Fibroblast of the aortic adventitia (primary cell): Measurements from ENCODE around the gene WDR1. TPM values are rescaled to one million over a fixed set of nuclear protein-coding genes. Genes with fewer than 3 reads are reported as not detected.

ENCODE experiments used
- DNase-seq: peaks from one replicate; pipeline ENCODE4 v3.0.0-alpha.2; 2010; ENCODE audit warnings: low read depth
- H3K4me3 ChIP-seq: 2 replicates; pipeline ENCODE4 v1.5.1; 2011; ENCODE audit warnings: low read depth, mild to moderate bottlenecking, control low read depth, low read length, moderate library complexity
- total RNA-seq: library from RNA; depleted of rRNA; stranded (reverse); fragments of >200 nt; gene quantifications from 2 replicates; pipeline ENCODE4 v1.2.3, GENCODE V29; 2012; ENCODE audit warnings: low replicate concordance
- TF ChIP-seq, protein P1 (sequence below): IDR thresholded peaks from 2 replicates; pipeline ENCODE4 v1.5.1; 2011; ENCODE audit warnings: mild to moderate bottlenecking, low read length, control low read depth, inconsistent platforms; ENCODE audit not compliant: insufficient read depth

Gene WDR1
- total RNA-seq, 1 donor = 228 TPM

DNA sequence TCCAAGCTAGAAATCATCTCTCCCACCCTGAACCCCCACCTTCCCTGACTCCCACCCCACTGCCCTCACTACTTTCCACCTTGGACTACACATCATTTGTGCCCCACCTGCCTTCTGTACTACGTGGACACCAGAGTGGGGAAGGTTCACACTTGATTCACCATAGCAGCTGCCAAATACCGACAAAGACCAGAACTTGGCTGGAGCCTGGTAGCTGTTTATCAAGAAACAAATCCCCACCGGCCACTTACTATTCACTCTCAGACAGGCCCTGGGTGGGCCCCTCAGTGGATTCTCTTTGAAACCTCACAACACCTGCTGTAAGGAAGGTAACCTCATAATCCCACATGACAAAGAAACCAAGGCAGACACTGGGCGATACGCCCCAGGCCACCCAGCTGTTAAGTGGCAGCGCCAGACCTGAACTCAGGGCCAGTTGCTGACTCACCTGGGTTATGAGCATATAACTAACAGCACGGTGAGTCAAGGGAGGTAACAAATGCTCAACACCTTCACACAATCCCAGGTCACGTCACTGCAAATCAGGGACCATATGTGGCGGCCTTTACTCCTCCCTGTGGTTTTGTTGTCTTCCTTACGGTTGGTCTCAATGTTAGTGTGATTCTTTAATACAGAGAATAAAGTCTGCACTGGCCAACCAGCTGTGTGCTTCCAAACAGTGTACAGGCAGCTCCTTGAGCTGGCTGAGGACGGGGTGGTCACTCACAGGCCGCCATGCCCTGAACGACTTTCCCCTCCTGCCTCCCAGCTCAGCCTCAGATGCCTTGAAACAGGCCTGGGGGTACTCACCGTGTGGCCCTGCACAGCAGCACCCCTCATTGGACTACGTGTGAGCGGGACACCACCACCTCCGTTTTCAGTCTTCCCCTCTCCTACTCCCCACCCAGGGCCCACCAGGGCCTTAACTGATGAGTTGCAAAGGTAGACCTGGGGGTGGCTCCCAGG, 7.5 kb downstream of the WDR1 start:
- peak; percentile 52 for DNase-seq
- H3K4me3 ChIP-seq = no peak overlapping the region
- TF ChIP-seq, protein P1, sequence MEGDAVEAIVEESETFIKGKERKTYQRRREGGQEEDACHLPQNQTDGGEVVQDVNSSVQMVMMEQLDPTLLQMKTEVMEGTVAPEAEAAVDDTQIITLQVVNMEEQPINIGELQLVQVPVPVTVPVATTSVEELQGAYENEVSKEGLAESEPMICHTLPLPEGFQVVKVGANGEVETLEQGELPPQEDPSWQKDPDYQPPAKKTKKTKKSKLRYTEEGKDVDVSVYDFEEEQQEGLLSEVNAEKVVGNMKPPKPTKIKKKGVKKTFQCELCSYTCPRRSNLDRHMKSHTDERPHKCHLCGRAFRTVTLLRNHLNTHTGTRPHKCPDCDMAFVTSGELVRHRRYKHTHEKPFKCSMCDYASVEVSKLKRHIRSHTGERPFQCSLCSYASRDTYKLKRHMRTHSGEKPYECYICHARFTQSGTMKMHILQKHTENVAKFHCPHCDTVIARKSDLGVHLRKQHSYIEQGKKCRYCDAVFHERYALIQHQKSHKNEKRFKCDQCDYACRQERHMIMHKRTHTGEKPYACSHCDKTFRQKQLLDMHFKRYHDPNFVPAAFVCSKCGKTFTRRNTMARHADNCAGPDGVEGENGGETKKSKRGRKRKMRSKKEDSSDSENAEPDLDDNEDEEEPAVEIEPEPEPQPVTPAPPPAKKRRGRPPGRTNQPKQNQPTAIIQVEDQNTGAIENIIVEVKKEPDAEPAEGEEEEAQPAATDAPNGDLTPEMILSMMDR = no peak

DNA sequence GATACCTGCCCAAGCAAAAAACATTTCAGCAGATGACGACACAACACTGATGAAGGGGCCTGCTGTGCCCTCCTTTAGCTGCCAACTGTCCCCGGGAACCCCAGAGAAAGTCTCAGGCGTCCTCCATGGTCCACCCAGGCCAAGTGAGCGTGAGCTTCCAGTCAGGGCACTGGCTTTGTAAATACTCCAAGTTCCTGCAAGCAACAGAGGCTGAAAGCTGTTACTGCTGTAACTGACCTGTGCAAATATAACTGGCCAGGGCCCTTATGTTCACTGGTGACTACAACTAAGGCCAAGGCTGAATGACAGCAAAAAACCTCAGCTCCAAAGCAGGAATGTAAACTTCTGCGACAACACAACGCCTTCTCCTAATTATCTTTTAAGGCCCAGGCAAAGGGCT, 8.2 kb downstream of the WDR1 start:
- H3K4me3 ChIP-seq = no peak overlapping the region
- no peak for DNase-seq
- TF ChIP-seq, protein P1 = no peak

DNA sequence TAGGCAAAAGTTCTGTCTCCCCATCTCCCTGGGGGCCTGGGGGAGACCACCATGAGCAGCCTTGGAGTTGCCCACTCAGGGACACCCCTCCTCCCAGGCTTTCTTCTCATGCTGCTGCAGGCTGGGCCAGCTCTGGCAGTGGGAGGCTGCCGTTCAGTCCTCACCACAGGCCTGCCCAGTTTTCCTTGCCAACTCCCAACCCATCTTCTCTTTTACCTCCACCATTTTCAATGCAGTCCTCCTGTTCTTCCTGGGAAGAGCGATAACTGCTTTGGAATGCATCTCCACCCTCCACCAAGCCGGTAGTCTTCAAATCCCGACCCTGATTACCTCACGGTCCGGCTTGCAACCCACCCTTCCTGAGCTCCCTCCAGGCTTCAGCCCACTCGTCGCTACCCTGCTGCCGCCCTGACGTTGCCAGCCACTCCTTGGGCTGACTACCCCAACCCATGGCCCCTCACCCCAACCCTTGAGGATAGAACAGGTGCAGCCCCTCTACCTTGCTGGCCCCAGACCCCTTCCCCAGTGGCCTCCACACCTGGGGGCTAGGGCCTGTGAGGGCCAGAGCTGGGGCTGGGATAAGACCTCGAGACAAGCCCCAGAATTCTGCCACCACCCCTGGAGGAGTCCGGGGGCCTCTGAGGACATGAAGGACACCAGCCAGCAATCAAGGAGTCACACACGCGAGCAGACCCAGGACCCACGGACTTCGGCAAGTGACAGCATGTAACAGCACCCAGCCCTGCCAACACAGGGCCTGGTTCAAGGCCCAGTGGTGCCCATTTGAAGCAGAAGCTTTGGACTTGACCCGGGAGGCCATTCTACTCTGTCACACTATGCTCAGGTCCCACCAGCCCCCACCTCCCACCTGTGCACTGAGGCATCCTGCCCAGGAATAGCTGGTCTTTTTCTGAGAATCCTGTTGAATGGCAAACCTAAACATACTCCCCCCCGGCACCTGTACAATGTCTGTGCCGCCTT, 9.2 kb downstream of the WDR1 start:
- H3K4me3 ChIP-seq = peak overlapping the region; percentile 9
- peak; percentile 50 for DNase-seq

DNA sequence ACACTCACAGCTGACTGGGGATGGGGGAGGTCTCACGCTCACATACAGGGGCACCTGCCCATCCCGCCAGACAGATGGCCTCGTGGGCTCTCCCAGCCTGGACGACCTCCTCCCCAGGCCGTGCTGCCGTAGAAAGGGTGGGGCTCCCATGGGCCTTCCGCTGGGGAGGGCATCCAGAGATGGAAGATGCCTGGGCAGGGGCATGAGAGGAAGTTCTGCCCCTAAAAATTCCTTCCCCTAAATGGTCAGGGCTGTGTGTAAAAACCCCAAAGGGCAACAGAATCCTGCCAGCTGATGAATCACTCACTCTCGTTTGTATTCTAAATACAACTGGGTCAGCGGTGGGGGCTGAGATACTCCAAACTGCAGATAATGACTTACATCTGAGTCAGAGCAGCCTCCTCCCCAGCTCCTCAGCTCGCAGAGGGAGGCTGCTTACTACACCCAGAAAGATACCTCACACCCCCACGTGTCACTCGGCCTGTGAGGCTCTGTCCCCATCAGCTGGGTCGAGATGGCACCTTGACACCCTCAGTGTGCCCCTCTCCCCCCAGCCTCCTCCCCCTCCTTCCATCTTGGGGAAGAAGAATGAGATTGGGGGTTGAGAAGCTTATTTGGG, 10.1 kb downstream of the WDR1 start:
- peak; percentile 95 for DNase-seq
- TF ChIP-seq, protein P1 = no peak
- H3K4me3 ChIP-seq = peak overlapping the region; percentile 31

More for the DNA sequence above, 9.2 kb downstream of the WDR1 start:
- TF ChIP-seq, protein P1 = no peak

DNA sequence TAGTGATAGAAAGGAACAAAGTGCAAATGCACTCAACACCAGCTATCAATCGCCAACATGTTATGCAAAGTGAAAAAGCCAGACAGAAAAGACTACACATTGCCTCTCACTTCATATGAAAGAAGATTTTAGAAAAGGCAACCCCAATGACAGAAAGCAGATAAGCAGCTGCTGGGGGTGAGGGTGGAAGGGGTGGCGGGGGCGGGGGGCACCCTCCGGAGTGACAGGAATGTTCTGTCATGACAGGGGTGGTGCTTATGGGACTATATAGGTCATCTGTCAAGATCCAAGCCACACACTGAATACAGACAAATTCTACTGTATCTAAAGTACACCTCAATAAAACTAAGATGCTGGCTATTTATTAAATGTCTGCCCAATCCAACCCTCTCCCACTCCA, 10.7 kb downstream of the WDR1 start:
- H3K4me3 ChIP-seq = no peak overlapping the region
- DNase-seq = no peak
- TF ChIP-seq, protein P1 = no peak

DNA sequence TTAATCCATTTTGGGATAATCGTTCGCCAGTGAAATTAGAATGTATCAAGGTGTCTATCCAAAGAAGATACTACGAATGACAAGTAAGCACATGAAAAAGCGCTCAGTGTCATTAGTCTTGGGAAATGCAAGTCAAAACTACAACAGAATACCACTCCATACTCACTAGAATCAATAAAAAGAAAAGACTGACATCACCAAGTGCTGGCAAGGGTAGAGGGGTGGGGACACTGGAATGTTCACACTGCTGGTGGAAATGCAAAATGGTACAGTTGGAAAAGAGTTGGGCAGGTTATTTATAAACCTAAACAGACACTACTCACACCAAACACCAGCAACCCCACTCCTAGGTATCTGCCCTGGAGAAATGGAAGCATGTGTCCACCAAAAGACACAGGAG, 11.2 kb downstream of the WDR1 start:
- no peak overlapping the region for H3K4me3 ChIP-seq
- TF ChIP-seq, protein P1 = no peak
- DNase-seq = no peak
